B cell (primary cell): ENCODE data around the gene AFF1. TPM values are rescaled to one million over a fixed set of nuclear protein-coding genes. Genes with fewer than 3 reads are reported as not detected.

Source experiments
- ATAC-seq: fragments of 200-7000 bp; cut with Tn5 transposase; one replicate; pipeline ENCODE4 v1.10.0; 2021; ENCODE audit warnings: low read depth, mild to moderate bottlenecking, moderate number of reproducible peaks, moderate library complexity
- CTCF ChIA-PET: fragments of 350-600 bp; sonication (Branson Sonifier 250); formaldehyde crosslinking; loops from one replicate; lab custom pipeline; 2021; ENCODE audit warnings: antibody characterized with exemption, inconsistent platforms; lab: Charles Lee
- POLR2A ChIA-PET: fragments of 350-600 bp; sonication (Branson Sonifier 250); formaldehyde crosslinking; loops from one replicate; lab custom pipeline; 2021; ENCODE audit warnings: antibody characterized with exemption; lab: Charles Lee
- DNase-seq: peaks from one replicate; pipeline ENCODE4 v3.0.0; 2013
- H2AFZ ChIP-seq: 2 replicates; pipeline ENCODE4 v1.6.1; 2012; ENCODE audit warnings: mild to moderate bottlenecking, low read depth, low read length; ENCODE audit not compliant: insufficient read depth, poor library complexity, severe bottlenecking
- H3K27ac ChIP-seq, 2 donors: 1 replicate in 1 of 2; 2 replicates in 1 of 2; pipeline ENCODE4 v1.5.1; 2012 to 2013; ENCODE audit warnings: low read length in 2 of 2, mild to moderate bottlenecking in 2 of 2, moderate library complexity in 1 of 2
- H3K27me3 ChIP-seq, 4 experiments: fragments of 200-600 bp in 1 of 4; sonication (generic) in 1 of 4; replicated peaks in 1 of 4; 1 replicate in 2 of 4; 2 replicates in 2 of 4; pipeline versions ENCODE4 v1.6.1 to v1.7.0; 2013 to 2016; ENCODE audit warnings: low read length in 3 of 4, mild to moderate bottlenecking in 2 of 4, mixed read lengths in 1 of 4, moderate library complexity in 1 of 4; ENCODE audit not compliant: insufficient read depth in 4 of 4, control insufficient read depth in 3 of 4; ENCODE audit errors: control extremely low read depth in 1 of 4
- H3K36me3 ChIP-seq, 2 experiments: replicated peaks in 1 of 2; 1 replicate in 1 of 2; 2 replicates in 1 of 2; pipeline versions ENCODE4 v1.6.1 to v1.7.1; 2013; ENCODE audit warnings: low read length in 1 of 2; ENCODE audit not compliant: insufficient read depth in 2 of 2, control insufficient read depth in 1 of 2; ENCODE audit errors: control extremely low read depth in 1 of 2, extremely low read depth in 1 of 2
- H3K4me1 ChIP-seq, 2 donors: fragments of 200-600 bp in 1 of 2; sonication (generic) in 1 of 2; 1 replicate in 1 of 2; 2 replicates in 1 of 2; pipeline versions ENCODE4 v1.5.1 to v1.6.1; 2013 to 2017; ENCODE audit warnings: low read length in 2 of 2; ENCODE audit not compliant: control insufficient read depth in 2 of 2, insufficient read depth in 2 of 2
- H3K4me2 ChIP-seq: replicated peaks from 2 replicates; pipeline ENCODE3; 2012; ENCODE audit warnings: mild to moderate bottlenecking, low read depth, low read length; ENCODE audit not compliant: poor library complexity, severe bottlenecking
- H3K4me3 ChIP-seq, 5 experiments: fragments of 200-600 bp in 1 of 5; sonication (generic) in 1 of 5; 1 replicate in 3 of 5; 2 replicates in 2 of 5; pipeline versions ENCODE4 v1.5.1 to v1.7.0; 2011 to 2016; ENCODE audit warnings: low read length in 4 of 5, mild to moderate bottlenecking in 4 of 5, low read depth in 2 of 5, control low read depth in 1 of 5, moderate library complexity in 1 of 5; ENCODE audit not compliant: insufficient read depth in 1 of 5; ENCODE audit errors: control extremely low read depth in 1 of 5, extremely low read depth in 1 of 5
- H3K79me2 ChIP-seq: fragments of 200-600 bp; sonication (generic); one replicate; pipeline ENCODE4 v1.6.0; 2016; ENCODE audit warnings: low read length; ENCODE audit not compliant: control insufficient read depth, insufficient read depth
- H3K9ac ChIP-seq: fragments of 200-600 bp; sonication (generic); 2 replicates; pipeline ENCODE4 v1.6.1; 2017; ENCODE audit warnings: mild to moderate bottlenecking, low read length, moderate library complexity
- H3K9me3 ChIP-seq, 3 donors: one replicate each; pipeline versions ENCODE4 v1.6.1 to v1.7.1; 2013; ENCODE audit warnings: low read length in 2 of 3; ENCODE audit not compliant: control insufficient read depth in 2 of 3, insufficient read depth in 1 of 3; ENCODE audit errors: control extremely low read depth in 1 of 3
- H4K20me1 ChIP-seq: 2 replicates; pipeline ENCODE4 v1.6.0; 2012; ENCODE audit warnings: mild to moderate bottlenecking, low read length; ENCODE audit not compliant: insufficient read depth, control insufficient read depth, poor library complexity, severe bottlenecking
- H3K27ac Mint-ChIP-seq: one replicate; pipeline ENCODE4 v1.8.0; 2021; ENCODE audit warnings: mixed read lengths
- H3K27me3 Mint-ChIP-seq: one replicate; pipeline ENCODE4 v1.8.0; 2021; ENCODE audit warnings: mixed read lengths
- H3K4me1 Mint-ChIP-seq: one replicate; pipeline ENCODE4 v1.8.0; 2021; ENCODE audit warnings: mixed read lengths
- H3K4me3 Mint-ChIP-seq: one replicate; pipeline ENCODE4 v1.8.0; 2021; ENCODE audit warnings: mixed read lengths
- H3K9me3 Mint-ChIP-seq: one replicate; pipeline ENCODE4 v1.8.0; 2022; ENCODE audit warnings: mixed read lengths; ENCODE audit not compliant: insufficient read depth
- EZH2 ChIP-seq: IDR thresholded peaks from 2 replicates; pipeline ENCODE4 v1.6.1; 2012; ENCODE audit warnings: borderline replicate concordance, low read depth, mild to moderate bottlenecking, moderate library complexity, low read length; ENCODE audit not compliant: insufficient read depth, poor library complexity, severe bottlenecking
- WGBS: methylation state at CpG from one replicate; pipeline ENCODE4 v1.1.5; 2013; ENCODE audit warnings: missing lambda C conversion rate; ENCODE audit not compliant: insufficient coverage; 5-methylcytosine and 5-hydroxymethylcytosine counted together
- intact Hi-C: fragments of 100-400 bp; cut with micrococcal nuclease; formaldehyde crosslinking; loops from one replicate; pipeline ENCODE4 v1.10.0; 2022
- polyA plus RNA-seq: library from polyadenylated mRNA; depleted of rRNA; stranded (reverse); fragments of >200 nt; gene quantifications from 2 replicates; pipeline ENCODE4 v1.2.3, GENCODE V29; 2012
- total RNA-seq, 2 donors: library from RNA; stranded (reverse); fragments of 120-200 nt in 1 of 2; gene quantifications; 1 replicate in 1 of 2; 2 replicates in 1 of 2; pipeline versions ENCODE4 v1.2.3 to v1.2.4, GENCODE V29; 2013 to 2022
- TF ChIP-seq, protein P1 (sequence below): fragments of 200-600 bp; IDR thresholded peaks from one replicate; pipeline ENCODE4 v1.8.0; 2022; ENCODE audit warnings: antibody characterized with exemption, mild to moderate bottlenecking

AFF1 gene
- total and polyA plus RNA-seq, 2 donors (not counting 1 experiment from before 2014, with no cell fraction given): 15.3 to 135 TPM

DNA sequence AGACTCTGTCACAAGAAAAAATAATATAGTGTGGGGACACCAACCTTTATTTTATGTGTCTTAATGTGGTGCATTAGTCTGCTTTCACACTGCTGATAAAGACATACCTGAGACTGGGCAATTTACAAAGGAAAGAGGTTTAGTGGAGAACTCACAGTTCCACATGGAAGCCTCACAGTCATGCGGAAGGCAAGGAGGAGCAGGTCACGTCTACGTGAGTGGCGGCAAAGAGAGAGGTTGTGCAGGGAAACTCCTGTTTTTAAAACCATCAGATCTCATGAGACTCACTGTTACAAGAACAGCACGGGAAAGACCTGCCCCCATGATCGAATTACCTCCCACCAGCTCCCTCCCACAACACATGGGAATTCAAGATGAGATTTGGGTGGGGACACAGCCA lies 130.2 kb downstream of the AFF1 start:
- Histone ChIP-seq H3K4me1 (peaks cover 0 to 3% of the 10 kb centered on the region in 2 donors), H2AFZ (no peak overlapping the region), H3K4me3 (no peak overlapping the region), H3K4me2 (no peak overlapping the region), H3K27ac (no peak overlapping the region), H3K9me3 (no peaks in the 10 kb centered on the region), H3K9ac (no peak overlapping the region), H4K20me1 (peaks cover 52% of the 10 kb centered on the region), H3K79me2 (peaks cover 77% of the 10 kb centered on the region), H3K27me3 (no peaks in the 10 kb centered on the region), H3K36me3 (peaks cover 4 to 10% of the 10 kb centered on the region in 2 experiments)
- intact Hi-C loops: no loop called here
- Mint-ChIP-seq H3K4me3 (no peak overlapping the region), H3K9me3 (no peaks in the 10 kb centered on the region), H3K27ac (no peak overlapping the region), H3K27me3 (no peaks in the 10 kb centered on the region), H3K4me1 (peaks cover 17% of the 10 kb centered on the region)
- DNase-seq (no peak), ATAC-seq (no peak)
- TF ChIP-seq, protein P1, sequence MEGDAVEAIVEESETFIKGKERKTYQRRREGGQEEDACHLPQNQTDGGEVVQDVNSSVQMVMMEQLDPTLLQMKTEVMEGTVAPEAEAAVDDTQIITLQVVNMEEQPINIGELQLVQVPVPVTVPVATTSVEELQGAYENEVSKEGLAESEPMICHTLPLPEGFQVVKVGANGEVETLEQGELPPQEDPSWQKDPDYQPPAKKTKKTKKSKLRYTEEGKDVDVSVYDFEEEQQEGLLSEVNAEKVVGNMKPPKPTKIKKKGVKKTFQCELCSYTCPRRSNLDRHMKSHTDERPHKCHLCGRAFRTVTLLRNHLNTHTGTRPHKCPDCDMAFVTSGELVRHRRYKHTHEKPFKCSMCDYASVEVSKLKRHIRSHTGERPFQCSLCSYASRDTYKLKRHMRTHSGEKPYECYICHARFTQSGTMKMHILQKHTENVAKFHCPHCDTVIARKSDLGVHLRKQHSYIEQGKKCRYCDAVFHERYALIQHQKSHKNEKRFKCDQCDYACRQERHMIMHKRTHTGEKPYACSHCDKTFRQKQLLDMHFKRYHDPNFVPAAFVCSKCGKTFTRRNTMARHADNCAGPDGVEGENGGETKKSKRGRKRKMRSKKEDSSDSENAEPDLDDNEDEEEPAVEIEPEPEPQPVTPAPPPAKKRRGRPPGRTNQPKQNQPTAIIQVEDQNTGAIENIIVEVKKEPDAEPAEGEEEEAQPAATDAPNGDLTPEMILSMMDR: no peak
- TF ChIP-seq EZH2: no peak
- no CpG with 5 or more reads among the region's 6 CpGs for WGBS
- ChIA-PET POLR2A (no interaction called here), CTCF (no interaction called here)

DNA sequence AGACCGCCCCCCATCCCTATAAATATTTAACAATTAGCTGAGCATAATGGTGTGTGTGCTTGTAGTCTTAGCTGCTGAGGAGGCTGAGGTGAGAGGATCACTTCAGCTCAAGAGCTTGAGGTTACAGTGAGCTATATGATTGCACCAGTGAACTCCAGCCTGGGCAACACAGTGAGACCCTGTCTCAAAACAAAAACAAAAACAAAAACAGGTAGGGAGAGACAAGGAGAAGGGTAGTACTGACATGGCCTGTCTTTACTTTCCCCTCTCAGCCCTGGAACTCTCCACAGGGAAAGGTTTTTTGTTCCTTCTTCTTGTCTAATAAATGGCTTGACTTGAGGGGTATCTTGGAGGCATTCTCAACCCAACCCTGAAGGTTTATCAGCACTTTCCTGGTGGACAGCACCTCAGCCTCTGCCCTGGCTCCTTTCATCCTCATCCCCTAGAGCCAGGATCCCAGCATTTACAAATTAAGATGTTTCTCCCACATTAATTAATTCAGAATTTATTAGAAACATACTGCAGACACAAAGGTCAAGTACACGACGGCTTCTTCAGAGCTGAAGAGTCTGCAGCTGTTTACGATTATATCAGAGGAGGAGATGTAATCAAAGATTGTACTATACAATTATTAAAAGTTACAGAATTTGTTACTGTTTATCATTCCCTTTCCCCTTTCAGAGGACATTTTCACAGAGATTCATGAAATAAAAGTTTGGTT lies 131.8 kb downstream of the AFF1 start:
- Histone ChIP-seq H3K27ac (no peak overlapping the region), H3K4me1 (no peaks in the 10 kb centered on the region), H3K36me3 (peaks cover 4 to 5% of the 10 kb centered on the region in 2 experiments), H3K4me2 (no peak overlapping the region), H3K4me3 (no peak overlapping the region), H3K79me2 (peaks cover 75% of the 10 kb centered on the region), H4K20me1 (peaks cover 46% of the 10 kb centered on the region), H3K9ac (no peak overlapping the region), H3K27me3 (no peaks in the 10 kb centered on the region), H2AFZ (no peak overlapping the region), H3K9me3 (no peaks in the 10 kb centered on the region)
- ChIA-PET CTCF (interaction anchor here (0.8 kb wide), 1 partner anchor 84 kb away, joined by 4 read pairs; no protein-coding TSS in a partner anchor), POLR2A (no interaction called here)
- Mint-ChIP-seq H3K27ac (no peak overlapping the region), H3K4me1 (peaks cover 11% of the 10 kb centered on the region), H3K27me3 (no peaks in the 10 kb centered on the region), H3K9me3 (no peaks in the 10 kb centered on the region), H3K4me3 (no peak overlapping the region)
- intact Hi-C loops: no loop called here
- ATAC-seq (no peak), DNase-seq (no peak)
- TF ChIP-seq, protein P1: no peak
- no peak for TF ChIP-seq EZH2
- no CpG with 5 or more reads among the region's 4 CpGs for WGBS
